Smooth muscle cell of the brain vasculature (primary cell): ENCODE results near the gene TNNC1.

Experiments
- DNase-seq: peaks from one replicate; pipeline ENCODE4 v3.0.0-alpha.2; 2012; ENCODE audit warnings: low read depth, low spot score

TNNC1 gene

GRCh38 chr3:52401551-52401950 is 52.3 kb downstream of the TNNC1 start:
- no peak for DNase-seq
